IPS DF 4.7 (cell line): ENCODE measurements around the gene AP1G2.

ENCODE experiments used
- DNase-seq: peaks from one replicate; pipeline ENCODE4 v3.0.0-alpha.2; 2013; ENCODE audit warnings: low spot score; ENCODE audit errors: extremely low read depth

AP1G2 gene

GRCh38 chr14:23558346-23559009 is 9.1 kb downstream of the AP1G2 start:
- no peak for DNase-seq

- no peak for DNase-seq
These were observed 9.6 kb downstream of the AP1G2 start for GRCh38 chr14:23557946-23558345.

GRCh38 chr14:23557521-23557920 is 10.1 kb downstream of the AP1G2 start:
- DNase-seq = no peak

GRCh38 chr14:23556700-23557440 is 10.7 kb downstream of the AP1G2 start:
- no peak for DNase-seq

GRCh38 chr14:23555882-23556699 is 11.5 kb downstream of the AP1G2 start, which contains the start of gene THTPA:
TSS of gene THTPA (plus strand) at chr14:23556271. CDS start at chr14:23556758, 487 bp downstream.
- no peak for DNase-seq

GRCh38 chr14:23555533-23555881 is 12.1 kb downstream of the AP1G2 start:
- DNase-seq = no peak

- no peak for DNase-seq
These were observed 16.1 kb downstream of the AP1G2 start, which contains the start of gene ZFHX2 for GRCh38 chr14:23551266-23552028. TSS of gene ZFHX2 (minus strand) at chr14:23551765. CDS start at chr14:23535325, 16,440 bp downstream.

- no peak for DNase-seq
These were observed 16.8 kb downstream of the AP1G2 start for GRCh38 chr14:23550812-23551265.

- DNase-seq = no peak
These were observed 17.3 kb downstream of the AP1G2 start for GRCh38 chr14:23550131-23550811.

- DNase-seq = no peak
These were observed 19.0 kb downstream of the AP1G2 start for GRCh38 chr14:23548351-23549318.

- DNase-seq = no peak
These were observed 19.7 kb downstream of the AP1G2 start for GRCh38 chr14:23547924-23548323.

GRCh38 chr14:23546450-23547035 is 21.0 kb downstream of the AP1G2 start:
- no peak for DNase-seq

GRCh38 chr14:23545740-23546365 is 21.7 kb downstream of the AP1G2 start:
- DNase-seq = no peak

- no peak for DNase-seq
These were observed 22.8 kb downstream of the AP1G2 start for GRCh38 chr14:23544511-23545447.

GRCh38 chr14:23543403-23543802 is 24.2 kb downstream of the AP1G2 start:
- DNase-seq = no peak

GRCh38 chr14:23542261-23542660 is 25.3 kb downstream of the AP1G2 start:
- no peak for DNase-seq

- no peak for DNase-seq
These were observed 27.5 kb downstream of the AP1G2 start for GRCh38 chr14:23540141-23540469.
